Measurements from ENCODE around the gene PTPRE. TPM values are rescaled to one million over a fixed set of nuclear protein-coding genes. Genes with fewer than 3 reads are reported as not detected.

Gene PTPRE
- total and polyA plus RNA-seq, 10 of the 15 experiments (the other 5 are each of a cell fraction or from before 2014, with no cell fraction given), result 2.9 to 7.6 (median 5.8) TPM

GRCh38 chr10:127992376-127992775 is 85.5 kb downstream of the PTPRE start:
- H3K9me3 ChIP-seq (replicated peaks; ENCODE audit: control insufficient read depth, insufficient read depth, low read length), result no peaks in the 10 kb centered on the region
- no peaks in the 10 kb centered on the region for H3K4me1 ChIP-seq (ENCODE audit: control insufficient read depth, insufficient read depth, low read length)
- H2AFZ ChIP-seq (ENCODE audit: control insufficient read depth, low read depth, low read length), result no peak overlapping the region
- ATAC-seq (no peak), DNase-seq (ENCODE audit: low read depth, low spot score) (no peak), FAIRE-seq (no peak)
- ChIA-PET SMC1A (ENCODE audit: uncharacterized antibody, unreplicated experiment) (no interaction called here), POLR2A (no interaction called here), RAD21 (ENCODE audit: unreplicated experiment) (no interaction called here), CTCF (no interaction called here)
- H3K4me2 ChIP-seq (ENCODE audit: control insufficient read depth, insufficient read depth), result no peak overlapping the region
- H4K20me1 ChIP-seq (ENCODE audit: control insufficient read depth, insufficient read depth), result no peaks in the 10 kb centered on the region
- H3K4me3 ChIP-seq, result no peak overlapping the region
- H3K27me3 ChIP-seq (replicated peaks in 1 of 2; ENCODE audit: control insufficient read depth in 2 of 2, insufficient read depth in 2 of 2, low read length in 1 of 2), result peaks cover 0 to 2% of the 10 kb centered on the region in 2 experiments; a peak in 2 of 4 replicates
- intact Hi-C loops (cut with micrococcal nuclease; ENCODE audit: unreplicated experiment) (no loop called here), in situ Hi-C loops (cut with MboI) (no loop called here)
- H3K36me3 ChIP-seq (ENCODE audit: control insufficient read depth in 2 of 2, insufficient read depth in 2 of 2, low read length in 1 of 2), result no peaks in the 10 kb centered on the region
- no peaks in the 10 kb centered on the region for H3K79me2 ChIP-seq (ENCODE audit: control insufficient read depth, insufficient read depth, low read length)
- 12% methylated on average over 8 of the region's 8 CpGs for WGBS (ENCODE audit: insufficient coverage, insufficient replicate concordance, low lambda C conversion rate, missing lambda C conversion rate)
- no peak overlapping the region for H3K27ac ChIP-seq (ENCODE audit: control insufficient read depth, insufficient read depth)
- H3K9ac ChIP-seq (ENCODE audit: control insufficient read depth, insufficient read depth, low read length), result no peak overlapping the region
- BruUV-seq (replicated peaks), result no TSS peak
- TF ChIP-seq EGR1 (IDR thresholded peaks at IDR 0.05; ENCODE audit: borderline replicate concordance in 1 of 2, low read depth in 2 of 2, low read length in 2 of 2), result no peak
- no peak for TF ChIP-seq RAD21 (IDR thresholded peaks at IDR 0.05; ENCODE audit: insufficient read depth, low read depth, low read length)
- no peak for TF ChIP-seq RFX5 (IDR thresholded peaks at IDR 0.05; ENCODE audit: low read depth, low read length)
- TF ChIP-seq RCOR1 (conservative IDR thresholded peaks at IDR 0.05; ENCODE audit: low read depth, low read length), result no peak
- TF ChIP-seq STAT3 (IDR thresholded peaks at IDR 0.05; ENCODE audit: low read depth, low read length), result no peak
- TF ChIP-seq CEBPB (IDR thresholded peaks at IDR 0.05; ENCODE audit: borderline replicate concordance in 1 of 2, low read depth in 2 of 2, low read length in 2 of 2), result no peak
- no peak for TF ChIP-seq KLF5 (IDR thresholded peaks at IDR 0.05; ENCODE audit: partially characterized antibody)
- no peak for TF ChIP-seq MEF2A (IDR thresholded peaks at IDR 0.05; ENCODE audit: insufficient read depth, low read depth, low read length)
- no peak for TF ChIP-seq YY1 (IDR thresholded peaks at IDR 0.05; ENCODE audit: low read depth, low read length)
- no peak for TF ChIP-seq GATAD2B (conservative IDR thresholded peaks at IDR 0.05; ENCODE audit: low read depth)
- no peak for TF ChIP-seq SMARCA5 (IDR thresholded peaks at IDR 0.05)
